Small intestine (tissue), 7 donors: ENCODE results near the gene PEX10. TPM values are rescaled to one million over a fixed set of nuclear protein-coding genes. Genes with fewer than 3 reads are reported as not detected.

ENCODE experiments used
- DNase-seq, 2 donors: peaks; one replicate each; pipeline versions ENCODE4 v3.0.0 to v3.0.0-alpha.2; 2013
- FAIRE-seq: peaks from 2 replicates; lab custom pipeline; 2012; peaks lifted over from hg19 to GRCh38; lab: Jason Lieb, UNC
- H3K27ac ChIP-seq, 3 donors: one replicate each; pipeline ENCODE4 v1.5.1; 2013; ENCODE audit warnings: low read length in 2 of 3, mild to moderate bottlenecking in 2 of 3, control low read depth in 1 of 3, inconsistent platforms in 1 of 3, low read depth in 1 of 3, moderate library complexity in 1 of 3
- H3K27me3 ChIP-seq, 3 donors: one replicate each; pipeline ENCODE4 v1.6.1; 2013; ENCODE audit warnings: low read length in 3 of 3, inconsistent platforms in 1 of 3; ENCODE audit not compliant: control insufficient read depth in 3 of 3, insufficient read depth in 3 of 3
- H3K36me3 ChIP-seq, 3 donors: one replicate each; pipeline ENCODE4 v1.6.1; 2013; ENCODE audit warnings: low read length in 3 of 3, inconsistent platforms in 1 of 3, low read depth in 1 of 3, mild to moderate bottlenecking in 1 of 3, moderate library complexity in 1 of 3; ENCODE audit not compliant: control insufficient read depth in 3 of 3, insufficient read depth in 2 of 3
- H3K4me1 ChIP-seq, 3 donors: one replicate each; pipeline ENCODE4 v1.6.1; 2013; ENCODE audit warnings: low read length in 2 of 3, inconsistent platforms in 1 of 3, low read depth in 1 of 3, mild to moderate bottlenecking in 1 of 3, moderate library complexity in 1 of 3; ENCODE audit not compliant: control insufficient read depth in 3 of 3, insufficient read depth in 2 of 3
- H3K4me3 ChIP-seq, 3 donors: one replicate each; pipeline ENCODE4 v1.5.1; 2013; ENCODE audit warnings: low read length in 3 of 3, control low read depth in 1 of 3, inconsistent platforms in 1 of 3, low read depth in 1 of 3, mild to moderate bottlenecking in 1 of 3, moderate library complexity in 1 of 3
- H3K9me3 ChIP-seq, 2 donors: one replicate each; pipeline ENCODE4 v1.6.1; 2013; ENCODE audit warnings: low read depth in 1 of 2, low read length in 1 of 2; ENCODE audit not compliant: control insufficient read depth in 2 of 2, insufficient read depth in 1 of 2
- WGBS, 3 donors: extraction: QIAGEN DNeasy Blood & Tissue Kit; methylation state at CpG; one replicate each; pipeline ENCODE4 v1.1.7; 2013; 5-methylcytosine and 5-hydroxymethylcytosine counted together
- polyA plus RNA-seq, 4 donors: library from polyadenylated mRNA; stranded (reverse) in 3 of 4; unstranded in 1 of 4; fragments of 200-250 nt in 3 of 4; fragments of 120-200 nt in 1 of 4; gene quantifications; one replicate each; pipeline versions ENCODE4 v1.2.1 to v1.2.3, GENCODE V29; 2013
- donor health status: healthy with polysubstance abuse.
- donor health status: control.
- donor health status: control.
- donor health status: Bipolar disorder and iron deficiency.
- donor health status: healthy.

Gene PEX10
- polyA plus RNA-seq, 4 donors = 11.9 to 22.4 (median 16.9) TPM

DNA sequence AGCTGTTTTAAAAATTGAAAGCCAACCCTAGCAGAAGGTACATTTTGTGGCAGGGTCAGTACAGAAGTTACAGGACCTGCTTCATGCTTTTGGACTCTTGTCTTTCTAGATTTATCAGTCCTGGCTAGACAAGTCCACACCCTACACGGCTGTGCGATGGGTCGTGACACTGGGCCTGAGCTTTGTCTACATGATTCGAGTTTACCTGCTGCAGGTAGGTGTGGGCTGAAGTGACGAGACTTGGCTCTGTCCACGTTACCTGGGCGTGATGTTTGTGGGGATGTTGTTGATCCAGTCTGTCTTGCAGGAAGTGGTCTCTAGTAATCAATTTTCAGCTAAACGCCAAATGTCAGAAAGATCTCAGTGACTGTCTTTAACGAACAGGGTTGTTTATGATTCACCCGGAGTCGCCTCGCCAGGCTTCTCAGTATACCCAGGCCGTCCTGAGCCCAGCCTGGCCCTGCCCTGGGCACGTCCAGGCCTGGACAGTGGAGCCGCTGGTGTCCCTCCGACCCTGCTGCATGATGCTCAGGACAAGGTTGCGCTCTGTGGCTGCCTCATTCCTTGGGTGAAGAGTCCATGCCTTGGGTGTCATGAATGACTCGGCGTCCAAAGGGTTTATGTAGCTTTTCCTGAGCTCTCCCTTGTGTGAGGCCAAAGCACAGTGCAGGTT is 15.2 kb downstream of the PEX10 start:
- no peak for DNase-seq
- no peak for FAIRE-seq
- peaks cover 8 to 89% (median 27%) of the 10 kb centered on the region in 3 donors for H3K36me3 ChIP-seq

DNA sequence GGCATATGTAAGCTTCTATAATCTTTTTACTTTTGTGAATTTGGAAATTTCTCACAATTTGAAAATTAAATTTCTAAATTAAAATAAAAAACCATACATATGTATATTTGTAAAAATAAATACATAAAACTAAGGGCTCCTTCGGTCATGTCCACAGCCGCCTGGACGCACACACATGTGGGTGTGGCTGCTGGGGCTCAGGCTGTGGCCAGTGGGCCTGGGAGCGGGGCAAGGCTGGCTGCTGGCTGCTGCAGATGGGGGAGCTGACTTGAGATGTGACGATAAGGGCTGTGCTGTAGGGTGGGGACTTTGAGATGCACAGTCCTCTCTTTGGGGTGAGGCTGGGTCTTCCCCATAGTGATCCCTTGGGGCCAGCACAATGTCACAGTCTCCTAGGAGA is 15.9 kb downstream of the PEX10 start:
- no peaks in the 10 kb centered on the region for H3K9me3 ChIP-seq
- FAIRE-seq = no peak
- H3K36me3 ChIP-seq = peaks cover 6 to 82% (median 24%) of the 10 kb centered on the region in 3 donors
- no peaks in the 10 kb centered on the region for H3K27me3 ChIP-seq
- H3K4me1 ChIP-seq = peaks cover 3 to 24% (median 8%) of the 10 kb centered on the region in 3 donors
- no peak overlapping the region for H3K27ac ChIP-seq
- WGBS, 3 donors = 91 to 95% (median 94%) methylated on average over 5 of the region's 5 CpGs
- H3K4me3 ChIP-seq = no peak overlapping the region
- no peak for DNase-seq

More for the DNA sequence above, 15.2 kb downstream of the PEX10 start:
- Histone ChIP-seq H3K9me3 (no peaks in the 10 kb centered on the region), H3K4me3 (no peak overlapping the region), H3K27me3 (no peaks in the 10 kb centered on the region), H3K4me1 (peaks cover 3 to 24% (median 8%) of the 10 kb centered on the region in 3 donors), H3K27ac (no peak overlapping the region)
- WGBS, 3 donors = 82 to 87% (median 83%) methylated on average over 19 of the region's 19 CpGs

DNA sequence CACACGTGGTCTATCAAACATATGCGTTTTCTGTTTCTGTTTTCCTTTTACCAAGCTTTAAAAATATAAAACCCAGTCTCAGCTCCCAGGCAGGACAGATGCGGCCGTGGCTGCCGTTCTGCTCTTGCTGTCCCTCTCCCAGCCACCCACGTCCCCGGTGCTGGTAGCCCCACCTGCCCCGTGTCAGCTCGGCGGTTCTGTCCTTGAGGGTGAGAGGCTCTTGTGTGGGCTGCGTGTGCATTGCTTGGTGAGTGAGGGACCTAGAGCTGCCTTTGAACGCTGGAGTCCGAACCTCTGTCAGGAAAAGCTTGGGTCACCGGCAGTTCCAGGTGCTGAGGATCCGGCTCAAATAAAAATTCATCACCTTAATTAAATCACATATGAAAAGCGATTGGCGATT is 16.3 kb downstream of the PEX10 start:
- FAIRE-seq (no peak), DNase-seq (no peak)
- H3K27ac ChIP-seq = no peak overlapping the region
- no peaks in the 10 kb centered on the region for H3K9me3 ChIP-seq
- peaks cover 6 to 80% (median 24%) of the 10 kb centered on the region in 3 donors for H3K36me3 ChIP-seq
- 84 to 92% (median 90%) methylated on average over 17 of the region's 17 CpGs for WGBS, 3 donors
- peaks cover 3 to 24% (median 8%) of the 10 kb centered on the region in 3 donors for H3K4me1 ChIP-seq
- no peaks in the 10 kb centered on the region for H3K27me3 ChIP-seq
- no peak overlapping the region for H3K4me3 ChIP-seq

DNA sequence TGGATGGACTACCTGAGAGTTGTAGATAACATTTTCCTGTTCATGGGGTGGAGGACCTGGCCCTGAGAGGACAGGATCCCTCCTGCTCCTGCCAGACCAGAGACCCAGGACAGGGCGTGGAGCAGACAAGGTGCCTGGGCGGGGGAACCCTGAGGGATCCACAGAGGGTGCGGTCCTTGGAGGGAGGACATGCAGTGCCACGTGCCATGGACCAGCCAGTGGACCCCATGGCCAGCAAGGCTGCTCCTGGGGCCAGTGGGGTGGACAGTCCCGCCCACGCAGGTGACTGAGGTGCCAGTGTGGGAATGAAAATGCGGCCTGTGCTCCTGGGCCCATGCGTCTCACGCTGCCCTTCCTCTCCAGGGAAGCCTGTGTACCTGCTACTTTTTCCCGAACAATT is 17.1 kb downstream of the PEX10 start:
- no peaks in the 10 kb centered on the region for H3K27me3 ChIP-seq
- H3K27ac ChIP-seq = no peak overlapping the region
- H3K4me1 ChIP-seq = peaks cover 3 to 26% (median 11%) of the 10 kb centered on the region in 3 donors
- WGBS, 3 donors = 69 to 88% (median 82%) methylated on average over 10 of the region's 10 CpGs
- DNase-seq = peak in 1 of 2 donors; percentile 36
- H3K36me3 ChIP-seq = peaks cover 6 to 73% (median 24%) of the 10 kb centered on the region in 3 donors
- FAIRE-seq = no peak
- no peak overlapping the region for H3K4me3 ChIP-seq
- H3K9me3 ChIP-seq = no peaks in the 10 kb centered on the region

DNA sequence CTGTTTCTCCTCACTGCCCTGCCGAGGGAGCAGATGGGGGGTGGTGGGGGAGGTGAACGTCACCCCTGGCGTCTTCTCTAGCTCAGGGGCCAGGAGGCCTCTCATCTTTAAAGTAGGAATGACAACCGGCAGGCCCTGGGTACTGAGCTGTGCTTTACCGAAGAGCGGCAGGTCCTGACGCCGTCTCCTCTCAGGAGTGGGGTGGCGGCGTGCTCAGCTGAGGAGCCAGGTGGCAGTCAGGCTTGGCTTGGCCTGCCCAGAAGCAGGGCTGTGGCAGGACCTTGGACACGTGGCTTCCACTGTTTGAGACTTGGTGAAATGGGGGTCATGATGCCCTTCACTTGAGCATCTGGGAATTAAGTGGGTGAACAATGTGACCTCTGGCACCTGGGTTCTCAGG is 17.6 kb downstream of the PEX10 start:
- no peak overlapping the region for H3K27ac ChIP-seq
- WGBS, 3 donors = 43 to 74% (median 45%) methylated on average over 11 of the region's 11 CpGs
- no peak overlapping the region for H3K4me3 ChIP-seq
- DNase-seq (no peak), FAIRE-seq (no peak)
- peaks cover 6 to 70% (median 22%) of the 10 kb centered on the region in 3 donors for H3K36me3 ChIP-seq
- peaks cover 3 to 26% (median 11%) of the 10 kb centered on the region in 3 donors for H3K4me1 ChIP-seq
- no peaks in the 10 kb centered on the region for H3K9me3 ChIP-seq
- no peaks in the 10 kb centered on the region for H3K27me3 ChIP-seq

DNA sequence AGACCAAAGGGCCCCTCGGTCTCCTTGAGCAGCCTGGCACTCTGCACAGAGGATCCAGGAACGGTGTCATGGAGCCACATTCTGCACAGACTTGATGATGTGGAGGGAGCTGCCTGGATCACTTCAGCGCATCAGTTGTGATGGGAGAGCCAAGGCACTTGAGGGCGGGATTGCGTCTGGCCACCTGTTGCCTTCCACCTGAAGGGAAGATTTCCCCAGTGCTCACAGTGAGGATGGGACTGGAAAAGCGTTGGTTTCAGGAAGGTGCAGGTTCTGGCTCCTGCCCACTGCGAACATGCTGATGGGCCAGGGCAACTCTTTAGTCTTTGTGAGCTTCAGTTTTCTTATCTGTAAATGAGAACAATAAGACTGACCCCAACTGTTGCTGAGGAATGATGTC is 18.1 kb downstream of the PEX10 start:
- FAIRE-seq = no peak
- H3K4me3 ChIP-seq = no peak overlapping the region
- no peaks in the 10 kb centered on the region for H3K27me3 ChIP-seq
- H3K27ac ChIP-seq = no peak overlapping the region
- 77 to 90% (median 81%) methylated on average over 7 of the region's 7 CpGs for WGBS, 3 donors
- H3K4me1 ChIP-seq = peaks cover 3 to 26% (median 11%) of the 10 kb centered on the region in 3 donors
- DNase-seq = no peak
- H3K9me3 ChIP-seq = no peaks in the 10 kb centered on the region
- H3K36me3 ChIP-seq = peaks cover 6 to 70% (median 19%) of the 10 kb centered on the region in 3 donors

DNA sequence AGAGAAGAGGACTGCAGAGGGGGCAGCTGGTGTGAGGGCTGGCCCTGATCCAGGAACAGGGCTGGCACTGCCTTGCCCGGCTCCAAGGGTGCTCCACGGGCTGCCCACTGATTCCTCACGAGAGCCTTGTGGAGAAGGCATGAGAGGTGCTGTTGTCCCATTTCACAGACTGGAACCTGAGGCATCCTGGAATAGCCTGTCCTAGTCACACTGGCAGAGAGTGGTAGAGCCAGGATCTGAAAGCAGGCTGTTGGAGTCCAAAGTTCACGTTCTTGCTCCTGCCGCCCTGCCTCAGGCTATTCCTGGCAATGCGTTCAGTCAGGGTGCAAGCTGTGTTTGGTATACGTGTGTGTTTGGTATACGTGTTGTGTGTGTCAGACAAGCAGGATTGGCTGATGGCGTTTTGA is 18.9 kb downstream of the PEX10 start:
- no peak for FAIRE-seq
- H3K9me3 ChIP-seq = no peaks in the 10 kb centered on the region
- peak overlapping the region in 1 of 3 donors; percentile 84 for H3K4me3 ChIP-seq
- no peaks in the 10 kb centered on the region for H3K27me3 ChIP-seq
- H3K27ac ChIP-seq = peak overlapping the region; percentile 76 to 94 (median 83)
- H3K36me3 ChIP-seq = peaks cover 2 to 63% (median 16%) of the 10 kb centered on the region in 3 donors
- DNase-seq = peak; percentile 69 to 90
- peaks cover 3 to 26% (median 11%) of the 10 kb centered on the region in 3 donors for H3K4me1 ChIP-seq
- 17 to 61% (median 40%) methylated on average over 9 of the region's 9 CpGs for WGBS, 3 donors

DNA sequence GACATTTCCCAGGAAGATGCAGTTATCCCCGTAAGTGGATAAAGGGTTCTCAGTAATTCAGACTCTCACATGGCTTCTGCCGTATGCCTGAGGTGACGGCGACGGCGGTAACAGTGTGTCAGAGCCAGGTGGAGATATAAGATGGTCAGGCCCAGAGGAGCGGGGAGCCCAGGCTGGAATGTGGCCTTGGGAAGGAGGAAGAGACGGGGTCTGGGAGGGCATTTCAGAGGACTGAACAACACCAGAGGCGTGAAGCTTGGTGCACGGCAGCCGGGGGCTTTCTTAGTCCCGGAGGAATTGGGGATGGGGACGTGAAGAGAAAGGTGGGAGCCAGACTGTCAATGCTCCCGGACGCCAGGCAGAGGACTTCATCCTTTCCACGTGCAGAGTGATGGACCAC is 19.7 kb downstream of the PEX10 start:
- Histone ChIP-seq H3K36me3 (peaks cover 2 to 64% (median 12%) of the 10 kb centered on the region in 3 donors), H3K4me1 (peaks cover 3 to 26% (median 11%) of the 10 kb centered on the region in 3 donors), H3K4me3 (peak overlapping the region; percentile 69 to 89 (median 84)), H3K27me3 (no peaks in the 10 kb centered on the region), H3K27ac (peak overlapping the region; percentile 76 to 94 (median 83)), H3K9me3 (no peaks in the 10 kb centered on the region)
- WGBS, 3 donors = 12 to 40% (median 24%) methylated on average over 16 of the region's 16 CpGs
- no peak for FAIRE-seq
- no peak for DNase-seq
